KBM-7 (cell line): Measurements from ENCODE around the gene LRR1.

ENCODE experiments used
- DNase-seq: peaks from one replicate; pipeline ENCODE4 v3.0.0-alpha.2; 2015
- in situ Hi-C: fragments of 300-500 bp; cut with MboI; formaldehyde crosslinking; loops from 2 replicates; pipeline ENCODE4 v1.14.3; 2020; ENCODE audit warnings: low sequenced_read_pairs, low pct_unique_long_range_greater_than_20kb, mixed read lengths

Gene LRR1, protein sequence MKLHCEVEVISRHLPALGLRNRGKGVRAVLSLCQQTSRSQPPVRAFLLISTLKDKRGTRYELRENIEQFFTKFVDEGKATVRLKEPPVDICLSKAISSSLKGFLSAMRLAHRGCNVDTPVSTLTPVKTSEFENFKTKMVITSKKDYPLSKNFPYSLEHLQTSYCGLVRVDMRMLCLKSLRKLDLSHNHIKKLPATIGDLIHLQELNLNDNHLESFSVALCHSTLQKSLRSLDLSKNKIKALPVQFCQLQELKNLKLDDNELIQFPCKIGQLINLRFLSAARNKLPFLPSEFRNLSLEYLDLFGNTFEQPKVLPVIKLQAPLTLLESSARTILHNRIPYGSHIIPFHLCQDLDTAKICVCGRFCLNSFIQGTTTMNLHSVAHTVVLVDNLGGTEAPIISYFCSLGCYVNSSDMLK

DNA sequence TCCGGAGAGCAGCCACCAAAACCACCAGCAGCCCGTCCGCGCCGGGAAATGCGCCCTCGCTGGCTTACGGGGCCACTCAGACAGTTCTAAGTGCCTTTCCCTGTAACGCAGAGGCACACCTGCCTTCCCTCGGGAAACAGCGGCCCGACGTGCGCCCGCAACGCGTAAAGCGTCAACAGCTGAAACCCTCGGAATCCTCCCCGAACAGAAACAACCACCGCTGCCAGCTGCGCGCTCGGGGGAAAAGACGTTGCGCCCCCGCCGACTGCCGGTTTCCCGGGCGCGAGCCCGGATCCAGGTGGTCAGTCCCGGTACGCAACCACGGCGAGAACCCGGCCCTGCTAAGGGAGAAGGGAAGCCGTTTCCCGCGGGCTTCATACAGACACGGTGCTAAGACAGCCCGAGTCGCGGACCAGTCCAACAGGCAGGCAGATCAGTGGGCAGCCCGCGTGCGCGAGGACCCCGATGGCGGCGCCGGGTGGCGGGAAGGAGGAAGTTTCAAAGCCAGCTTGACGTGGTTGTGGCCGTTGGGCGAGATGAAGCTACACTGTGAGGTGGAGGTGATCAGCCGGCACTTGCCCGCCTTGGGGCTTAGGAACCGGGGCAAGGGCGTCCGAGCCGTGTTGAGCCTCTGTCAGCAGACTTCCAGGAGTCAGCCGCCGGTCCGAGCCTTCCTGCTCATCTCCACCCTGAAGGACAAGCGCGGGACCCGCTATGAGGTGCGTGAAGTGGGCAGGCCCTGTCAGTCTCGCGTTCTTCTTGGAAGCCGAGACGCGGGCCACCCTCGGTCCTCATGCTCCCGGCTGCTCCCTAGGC lies at the start of gene LRR1:
TSS of gene LRR1 (plus strand) at position 456 of the 816 bp plus-strand sequence. CDS start at position 537, 81 bp downstream.
- DNase-seq, result peak; percentile 92
- in situ Hi-C loops, result no loop called here

DNA sequence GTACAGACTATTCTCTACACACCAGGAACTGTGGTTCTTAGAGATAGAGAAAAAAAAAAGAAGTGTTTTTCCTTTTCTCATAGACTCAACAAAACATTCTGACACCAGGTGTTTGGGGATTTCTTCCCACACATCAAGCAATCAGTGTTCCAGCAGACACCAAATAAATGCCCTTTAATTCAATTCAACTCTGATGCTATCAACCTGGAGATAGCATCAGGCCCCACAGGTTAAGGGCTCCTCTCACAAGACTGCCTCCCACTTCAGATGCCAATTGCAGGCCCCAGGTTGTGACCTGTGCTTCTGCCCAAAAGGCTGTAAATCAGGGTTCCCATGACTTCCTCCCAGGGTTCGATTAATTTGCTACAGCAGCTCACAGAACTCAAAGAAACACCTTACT lies 49.3 kb upstream of the LRR1 start:
- no peak for DNase-seq
- in situ Hi-C loops, result no loop called here

DNA sequence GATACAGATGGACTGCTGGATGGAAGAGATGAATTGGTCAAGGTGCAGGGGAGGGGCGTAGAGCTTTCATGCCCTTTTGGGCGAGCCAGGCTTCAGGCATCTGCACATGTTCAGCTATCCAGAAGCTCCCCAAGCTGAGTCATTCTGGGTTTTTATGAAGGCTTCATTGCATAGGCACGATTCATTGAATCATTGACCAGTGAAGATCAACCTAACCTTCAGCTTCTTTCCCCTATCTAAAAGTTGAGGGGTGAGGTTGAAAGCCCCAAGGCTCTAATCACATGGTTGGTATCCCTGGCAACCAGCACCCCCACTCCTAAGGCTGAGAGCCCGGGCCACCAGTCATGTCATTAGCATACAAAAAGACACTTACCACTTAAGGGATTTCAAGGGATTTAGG lies 48.9 kb upstream of the LRR1 start:
- in situ Hi-C loops, result no loop called here
- no peak for DNase-seq

DNA sequence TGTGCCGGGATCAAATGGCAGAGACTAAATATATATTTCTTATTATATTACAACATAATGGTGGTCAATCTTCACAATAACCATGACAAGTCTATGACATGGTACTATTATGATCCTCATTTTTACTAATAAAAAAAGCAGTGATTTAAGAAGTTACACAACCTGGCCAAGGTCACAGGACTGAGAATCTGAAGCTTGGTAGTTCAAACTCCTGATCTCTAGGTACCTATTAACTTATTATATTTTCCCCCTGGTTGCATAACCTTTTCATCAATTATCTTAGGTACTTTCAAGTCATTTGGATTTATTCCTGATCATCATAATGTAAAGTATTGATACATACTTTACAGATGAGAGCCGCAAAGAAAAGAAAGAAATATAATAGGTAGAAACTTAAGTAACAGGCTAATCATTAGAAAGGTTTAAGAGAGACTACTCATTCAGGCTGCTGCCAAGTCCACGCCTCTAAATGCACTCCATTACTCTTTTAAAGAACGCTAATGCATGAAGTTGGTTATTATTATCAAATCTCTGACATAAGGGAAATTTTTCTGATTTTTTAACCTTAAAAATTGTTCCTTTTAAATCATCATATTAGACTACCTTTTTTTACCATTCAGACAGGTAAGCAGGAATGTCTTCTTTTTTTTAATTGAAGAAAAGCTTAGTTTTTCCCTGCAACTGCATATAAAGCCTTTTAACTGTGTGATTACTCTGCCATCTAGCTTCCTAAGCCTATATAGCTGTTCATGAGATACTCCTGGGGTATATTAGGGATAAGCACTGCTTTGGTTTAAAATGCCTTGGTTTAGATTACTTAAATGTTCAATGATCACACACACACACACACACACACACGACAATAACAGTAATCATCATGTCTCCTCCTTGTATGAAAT lies 48.2 kb upstream of the LRR1 start:
- DNase-seq, result peak; percentile 11
- in situ Hi-C loops, result no loop called here

DNA sequence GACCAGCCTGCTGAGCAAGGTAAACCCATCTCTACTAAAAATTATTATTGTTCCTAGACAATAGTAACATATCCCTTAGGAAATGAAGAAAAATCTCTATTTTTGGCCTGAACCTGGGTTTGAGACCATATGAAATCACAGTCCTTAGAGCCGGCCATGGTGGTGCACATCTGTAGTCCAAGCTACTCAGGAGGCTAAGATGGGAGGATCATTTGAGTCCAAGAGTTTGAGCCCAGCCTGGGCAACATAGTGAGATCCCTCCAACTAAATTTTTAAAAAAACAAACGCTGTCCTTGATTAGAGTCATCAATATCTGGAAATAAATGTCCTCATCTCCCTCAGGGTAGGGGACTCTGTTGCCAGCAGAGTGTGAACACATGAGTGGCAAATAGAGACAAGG lies 47.2 kb upstream of the LRR1 start:
- no peak for DNase-seq
- in situ Hi-C loops, result no loop called here

DNA sequence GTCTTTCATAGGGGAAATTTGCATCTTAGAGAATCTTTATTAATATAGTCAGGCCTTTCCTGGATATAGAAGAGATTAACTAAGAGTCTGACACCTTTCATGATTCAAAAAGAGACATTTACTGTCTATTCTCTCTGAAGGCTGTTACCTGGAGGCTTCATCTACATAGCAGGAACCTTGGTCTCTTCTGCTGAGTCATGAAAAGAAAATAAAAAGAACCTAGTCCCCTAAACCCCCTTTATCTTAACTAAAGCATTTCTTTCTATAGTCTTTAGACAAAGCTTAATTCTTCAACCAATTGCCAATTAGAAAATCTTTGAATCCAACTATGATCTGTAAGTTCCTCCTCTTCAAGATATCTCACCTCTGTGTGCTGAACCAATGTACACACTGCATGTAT lies 45.6 kb upstream of the LRR1 start:
- DNase-seq, result no peak
- in situ Hi-C loops, result no loop called here

DNA sequence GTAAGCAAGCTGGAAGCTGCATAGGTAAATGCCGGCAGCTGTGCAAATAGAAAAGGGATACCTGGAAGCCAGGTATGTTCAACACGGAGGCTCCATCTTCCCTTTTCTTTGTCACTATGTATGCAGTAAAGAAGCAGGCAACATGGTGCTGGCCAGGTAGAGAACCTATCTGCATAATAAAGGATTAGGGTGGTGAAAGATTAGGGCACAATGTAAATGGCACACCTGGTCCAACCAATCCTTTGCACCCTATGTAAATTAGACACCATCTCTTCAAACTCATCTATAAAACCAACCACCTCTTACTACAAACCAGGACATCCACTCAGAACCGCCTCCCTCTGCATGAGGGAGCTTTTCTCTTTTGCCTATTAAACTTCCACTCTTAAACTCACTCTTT lies 44.8 kb upstream of the LRR1 start:
- no peak for DNase-seq
- in situ Hi-C loops, result no loop called here

DNA sequence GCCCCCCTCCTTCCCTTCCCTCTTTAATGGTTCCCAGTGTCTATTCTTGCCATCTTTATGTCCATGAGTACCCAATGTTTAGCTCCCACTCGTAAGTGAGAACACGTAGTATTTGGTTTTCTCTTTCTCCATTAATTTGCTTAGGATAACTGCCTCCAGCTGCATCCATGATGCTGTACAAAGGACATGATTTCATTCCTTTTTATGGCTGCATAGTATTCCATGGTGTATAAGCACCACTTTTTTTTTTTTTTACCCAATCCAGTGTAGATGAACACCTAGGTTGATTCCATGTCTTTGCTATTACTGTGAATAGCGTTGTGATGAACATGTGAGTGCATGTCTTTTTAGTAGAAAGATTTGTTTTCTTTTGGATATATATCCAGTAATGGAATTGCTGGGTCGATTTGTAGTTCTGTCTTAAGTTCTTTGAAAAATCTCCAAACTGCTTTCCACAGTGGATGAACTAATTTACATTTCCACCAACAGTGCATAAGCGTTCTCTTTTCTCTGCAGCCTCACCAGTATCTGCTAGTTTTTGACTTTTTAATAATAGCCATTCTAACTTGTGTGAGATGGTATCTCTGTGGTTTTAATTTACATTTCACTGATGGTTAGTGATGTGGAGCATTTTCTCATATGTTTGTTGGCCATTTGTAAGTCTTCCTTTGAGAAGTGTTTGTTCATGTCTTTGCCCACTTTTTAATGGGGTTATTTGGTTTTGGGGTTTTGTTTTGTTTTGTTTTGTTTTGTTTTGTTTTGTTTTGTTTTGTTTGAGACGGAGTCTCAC lies 38.6 kb upstream of the LRR1 start:
- DNase-seq, result no peak

DNA sequence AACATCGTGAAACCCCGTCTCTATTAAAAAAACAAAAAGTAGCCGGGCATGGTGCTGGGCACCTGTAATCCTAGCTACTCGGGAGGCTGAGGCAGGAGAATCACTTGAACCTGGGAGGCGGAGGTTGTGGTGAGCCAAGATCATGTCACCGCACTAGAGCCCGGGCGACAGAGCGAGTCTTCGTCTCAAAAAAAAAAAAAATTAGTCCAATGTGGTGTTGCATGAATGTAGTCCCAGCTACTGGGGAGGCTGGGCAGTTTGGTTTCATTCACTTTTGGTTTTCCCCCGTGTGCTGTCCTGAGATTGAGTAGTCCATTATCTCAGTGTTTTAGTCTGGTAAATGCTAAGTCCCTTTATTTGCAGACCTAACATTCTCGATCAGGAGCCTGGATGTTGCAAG lies 32.0 kb upstream of the LRR1 start:
- in situ Hi-C loops, result no loop called here
- no peak for DNase-seq

More for the DNA sequence above, 38.6 kb upstream of the LRR1 start:
- in situ Hi-C loops, result no loop called here

DNA sequence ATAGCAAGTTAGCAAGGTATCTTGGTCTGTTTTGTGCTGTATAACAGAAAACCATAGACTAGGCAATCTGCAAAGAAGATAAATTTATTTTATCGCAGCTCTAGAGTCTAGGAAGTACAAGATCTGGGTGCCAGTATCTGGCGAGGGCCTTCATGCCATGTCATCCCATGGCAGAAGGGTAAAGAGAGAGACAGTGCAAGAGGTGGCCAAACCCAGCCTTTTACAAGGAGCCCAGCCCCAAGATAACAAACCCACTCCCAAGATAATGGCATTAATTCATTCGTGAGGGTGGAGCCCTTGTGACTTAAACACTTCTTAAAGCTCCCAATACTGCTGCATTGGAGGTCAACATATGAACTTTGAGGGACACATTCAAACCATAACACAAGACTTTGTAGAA lies 29.5 kb upstream of the LRR1 start:
- in situ Hi-C loops, result no loop called here
- DNase-seq, result no peak

DNA sequence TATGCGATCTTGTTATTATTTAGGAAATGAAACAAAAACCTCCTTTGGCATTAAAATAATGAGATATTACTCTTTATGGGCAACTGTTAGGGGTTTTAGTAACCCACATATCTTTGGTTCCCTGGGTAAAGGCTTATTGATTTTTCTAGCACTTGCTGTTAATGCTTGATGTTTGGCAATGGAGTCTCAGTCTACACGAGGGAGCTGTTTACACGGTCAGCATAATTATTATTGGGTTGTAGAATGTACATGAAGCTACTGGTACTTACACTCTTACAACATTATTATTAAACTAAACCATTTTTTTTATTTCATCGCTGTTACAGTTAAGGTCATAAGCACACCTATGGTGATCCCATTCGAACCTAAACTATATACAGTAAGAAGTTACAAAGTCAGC lies 24.7 kb upstream of the LRR1 start:
- in situ Hi-C loops, result no loop called here
- DNase-seq, result no peak

DNA sequence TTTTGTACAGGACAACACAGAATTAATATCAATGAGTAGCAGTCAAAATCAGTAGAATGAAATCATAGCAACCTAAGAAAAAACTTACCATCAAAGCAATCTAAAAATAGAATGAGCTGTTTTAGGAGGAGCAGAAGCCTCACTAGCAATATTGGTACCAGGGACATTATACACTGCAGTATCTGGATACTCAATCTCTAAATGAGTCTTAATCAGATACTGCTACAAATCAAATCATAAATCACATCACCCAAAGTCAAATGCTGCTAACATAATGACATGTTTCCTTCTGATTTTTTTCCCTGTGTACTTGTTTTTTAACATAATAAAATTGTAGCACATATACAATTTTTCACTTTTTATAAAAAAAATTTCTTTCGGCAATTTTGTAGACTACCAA lies 20.6 kb upstream of the LRR1 start:
- in situ Hi-C loops, result no loop called here
- no peak for DNase-seq

DNA sequence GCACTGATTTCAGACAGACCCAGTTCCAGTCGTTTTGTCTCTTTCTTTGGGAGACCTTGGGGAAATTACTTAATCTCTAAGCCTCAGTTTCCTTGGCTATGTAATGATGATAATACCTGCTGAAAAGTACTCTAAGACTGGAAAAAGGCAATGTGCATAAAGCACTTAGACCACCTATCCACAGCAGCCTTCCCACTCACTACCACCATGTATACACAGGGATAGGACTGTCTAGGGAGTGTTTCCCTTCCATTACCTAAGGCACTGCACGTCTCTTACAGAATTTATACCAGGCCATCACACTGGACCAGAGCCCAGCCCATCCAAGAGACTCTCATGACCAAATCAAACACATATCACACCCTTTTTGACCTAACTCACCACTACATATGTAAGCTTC lies 18.9 kb upstream of the LRR1 start:
- in situ Hi-C loops, result no loop called here
- no peak for DNase-seq

DNA sequence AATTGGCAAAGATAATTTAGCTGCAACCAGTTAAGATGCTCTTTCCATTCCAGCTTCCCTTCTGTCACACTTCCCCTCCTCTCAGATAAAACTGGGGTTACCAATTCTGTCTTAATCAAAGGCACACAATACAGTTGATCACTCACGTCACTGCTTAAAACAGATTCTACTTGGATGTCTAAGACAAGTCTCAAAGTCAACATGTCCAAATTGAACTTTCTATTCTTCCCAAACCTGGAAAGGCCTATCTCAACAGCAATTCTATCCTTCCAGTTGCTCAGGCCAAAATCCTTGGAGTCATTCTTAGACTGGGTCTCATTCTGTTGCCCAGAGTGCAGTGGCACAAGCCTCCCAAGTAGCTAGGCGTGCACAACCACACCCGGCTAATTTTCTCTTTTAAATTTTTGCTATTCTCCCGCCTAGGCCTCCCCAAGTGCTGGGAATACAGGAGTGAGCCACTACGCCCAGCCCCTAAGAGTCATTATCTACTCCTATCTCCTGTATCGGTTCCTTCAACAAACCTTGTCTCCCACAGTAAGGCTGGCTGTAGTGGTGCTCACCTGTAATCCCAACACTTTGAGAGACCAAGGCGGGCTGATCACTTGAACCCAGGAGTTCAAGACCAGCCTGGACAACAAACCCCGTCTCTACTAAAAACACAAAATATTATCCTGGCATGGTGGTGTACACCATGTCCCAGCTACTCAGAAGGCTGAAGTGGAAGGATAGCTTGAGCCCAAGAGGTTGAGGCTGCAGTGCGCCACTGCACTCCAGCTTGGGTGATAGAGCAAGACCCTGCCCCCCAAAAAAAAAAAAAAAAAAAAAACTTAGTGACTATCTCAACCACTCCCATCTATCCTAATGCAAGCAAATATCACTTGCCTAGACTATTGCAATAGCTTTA lies 17.3 kb upstream of the LRR1 start:
- peak; percentile 48 for DNase-seq
- in situ Hi-C loops, result no loop called here

DNA sequence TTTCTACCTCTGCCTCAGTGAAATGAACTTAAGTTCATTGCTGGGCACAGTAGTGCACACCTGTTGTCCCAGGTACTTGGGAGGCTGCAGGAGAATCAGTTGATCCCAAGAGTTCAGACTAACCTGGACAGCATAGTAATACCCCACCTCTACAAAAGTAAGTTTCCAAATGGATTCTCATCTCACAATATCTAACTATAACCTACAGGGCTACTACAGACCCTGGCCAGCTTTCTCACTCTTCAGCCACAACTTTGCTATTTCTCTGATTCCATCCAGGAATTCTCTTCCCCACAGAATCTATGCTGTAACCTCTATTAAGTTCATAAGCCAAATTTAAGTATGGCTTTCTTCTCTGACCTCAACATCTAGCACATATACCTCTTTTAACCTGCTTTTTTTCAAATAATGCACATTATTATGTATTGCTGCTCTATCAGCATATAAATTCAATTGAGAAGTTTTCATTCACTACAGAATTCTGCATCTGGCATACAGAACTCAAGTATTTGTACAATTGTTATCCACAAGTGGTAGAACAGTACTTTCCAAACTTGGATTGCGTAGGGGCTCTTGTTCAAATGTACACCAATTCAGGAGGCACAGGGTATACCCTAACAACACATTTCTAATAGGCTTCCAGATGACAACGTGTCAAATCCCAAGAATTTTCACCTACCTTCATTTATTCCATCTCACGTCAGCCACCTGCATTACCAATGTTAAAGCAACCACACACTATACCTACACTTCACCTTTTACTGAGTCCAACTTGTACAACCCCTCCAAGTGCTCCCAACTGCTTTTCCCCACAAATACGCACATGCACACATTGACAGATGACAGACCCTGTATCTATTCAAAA lies 16.4 kb upstream of the LRR1 start:
- in situ Hi-C loops, result no loop called here
- DNase-seq, result no peak

DNA sequence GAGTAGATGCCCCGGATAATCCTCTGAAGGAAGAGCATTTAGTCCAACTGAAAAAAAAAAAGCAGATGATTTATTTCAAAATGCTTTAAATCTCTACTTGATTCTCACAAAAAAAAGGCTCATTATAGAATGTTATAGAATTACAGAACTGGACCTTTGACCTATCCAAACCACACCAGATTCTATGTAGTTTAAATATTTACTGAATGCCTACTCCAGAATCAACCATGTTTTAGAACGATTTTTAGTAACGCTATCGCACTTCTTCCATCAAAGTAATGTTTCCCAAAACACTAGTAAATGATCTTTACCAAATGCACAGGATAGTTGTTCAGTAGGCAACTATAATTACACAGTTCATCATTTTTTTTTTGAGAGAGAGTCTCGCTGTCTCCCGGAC lies 15.1 kb upstream of the LRR1 start:
- DNase-seq, result no peak
- in situ Hi-C loops, result no loop called here

DNA sequence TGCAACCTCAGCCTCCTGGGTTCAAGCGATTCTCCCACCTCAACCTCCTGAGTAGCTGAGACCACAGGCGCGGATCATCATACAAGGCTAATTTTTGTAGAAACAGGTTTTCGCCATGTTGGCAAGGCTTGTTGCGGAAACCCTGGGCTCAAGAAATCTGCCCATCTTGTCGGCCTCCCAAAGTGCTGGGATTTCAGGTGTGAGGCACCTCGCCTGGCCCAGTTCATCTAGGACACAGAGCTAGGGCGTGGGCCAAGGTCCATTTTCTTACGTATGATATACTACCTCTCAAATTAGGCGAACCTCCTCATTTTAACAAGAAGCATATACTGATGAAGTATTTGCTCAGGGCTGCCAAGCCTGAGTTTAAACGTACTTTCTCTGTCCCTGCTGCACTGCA lies 14.7 kb upstream of the LRR1 start:
- in situ Hi-C loops, result no loop called here
- no peak for DNase-seq
